HepG2 (cell line): ENCODE results near the gene KSR1. TPM values are rescaled to one million over a fixed set of nuclear protein-coding genes. Genes with fewer than 3 reads are reported as not detected.
A peak's percentile ranks its signal among the peaks of the same experiment; 100 is the strongest.

Experiments used
- BHLHE40 ChIP-seq: IDR thresholded peaks from 2 replicates; pipeline ENCODE4 v1.6.1; 2011; ENCODE audit warnings: low read length, improper control_type of control experiment
- HNF1A ChIP-seq, 2 experiments: sonication (generic) in 1 of 2; formaldehyde crosslinking in 1 of 2; IDR thresholded peaks; 2 replicates each; pipeline versions ENCODE4 v1.4.0 to v1.6.1; 2016 to 2020; ENCODE audit warnings: borderline replicate concordance in 1 of 2, low read depth in 1 of 2, mild to moderate bottlenecking in 1 of 2, missing genetic modification reagents in 1 of 2
- ISX ChIP-seq: sonication (generic); formaldehyde crosslinking; conservative IDR thresholded peaks from 2 replicates; pipeline ENCODE4 v1.5.0; 2020; ENCODE audit warnings: missing genetic modification reagents
- KMT2B ChIP-seq: IDR thresholded peaks from 2 replicates; pipeline ENCODE4 v1.6.1; 2016; ENCODE audit warnings: missing genetic modification reagents, missing compliant biosample characterization
- MIER3 ChIP-seq: IDR thresholded peaks from 2 replicates; pipeline ENCODE4 v1.6.1; 2016; ENCODE audit warnings: missing compliant biosample characterization, borderline replicate concordance
- RARA ChIP-seq: IDR thresholded peaks from 2 replicates; pipeline ENCODE4 v1.6.1; 2016; ENCODE audit warnings: missing genetic modification reagents, missing compliant biosample characterization
- ZBTB4 ChIP-seq: sonication (generic); formaldehyde crosslinking; IDR thresholded peaks from 2 replicates; pipeline ENCODE4 v1.4.0; 2020; ENCODE audit warnings: missing genetic modification reagents, mild to moderate bottlenecking, borderline replicate concordance
- ZBTB46 ChIP-seq: sonication (generic); formaldehyde crosslinking; IDR thresholded peaks from 2 replicates; pipeline ENCODE4 v1.4.0; 2020; ENCODE audit warnings: mild to moderate bottlenecking, missing genetic modification reagents, borderline replicate concordance
- ZNF331 ChIP-seq: sonication (generic); formaldehyde crosslinking; IDR thresholded peaks from 2 replicates; pipeline ENCODE4 v1.4.0; 2020; ENCODE audit warnings: missing genetic modification reagents
- ZNF564 ChIP-seq: sonication (generic); formaldehyde crosslinking; IDR thresholded peaks from 2 replicates; pipeline ENCODE4 v1.8.1; 2023; ENCODE audit warnings: mild to moderate bottlenecking, missing genetic modification reagents
- ZSCAN25 ChIP-seq: sonication (generic); formaldehyde crosslinking; IDR thresholded peaks from 2 replicates; pipeline ENCODE4 v1.8.0; 2022; ENCODE audit warnings: mild to moderate bottlenecking, missing genetic modification reagents
- polyA plus RNA-seq, 8 experiments: library from polyadenylated mRNA; depleted of rRNA in 3 of 8; stranded (reverse) in 7 of 8; unstranded in 1 of 8; fragments of >200 nt; fragmentation: Illumina TruSeq in 4 of 8; extraction: Trizol in 4 of 8; gene quantifications; 2 replicates each; pipeline versions ENCODE4 v1.2.1 to v1.2.3, GENCODE V29; 2011 to 2016; ENCODE audit warnings: low read depth in 4 of 8, missing spikeins in 1 of 8, mixed read lengths in 1 of 8; ENCODE audit not compliant: insufficient read depth in 1 of 8
- total RNA-seq, 5 experiments: library from RNA; depleted of rRNA; stranded (reverse); fragments of >200 nt; fragmentation: Illumina TruSeq; extraction: Trizol; gene quantifications; 2 replicates each; pipeline ENCODE4 v1.2.3, GENCODE V29; 2016; ENCODE audit warnings: low read depth in 1 of 5
- TF ChIP-seq, protein P1 (sequence below): sonication (generic); formaldehyde crosslinking; IDR thresholded peaks from 2 replicates; pipeline ENCODE4 v1.4.0; 2020; ENCODE audit warnings: mild to moderate bottlenecking, missing genetic modification reagents, borderline replicate concordance

The KSR1 gene
- total and polyA plus RNA-seq, 2 of the 13 experiments (the other 11 are each of a cell fraction or from before 2014, with no cell fraction given): 10.1 to 16.6 TPM

- TF ChIP-seq KMT2B: no peak
- TF ChIP-seq ZNF564: no peak
- TF ChIP-seq RARA (CRISPR knock-in tag): peak; percentile 68
- TF ChIP-seq HNF1A (IDR thresholded peaks at IDR 0.05; ENCODE audit: low read depth): no peak
- TF ChIP-seq HNF1A (CRISPR knock-in tag; IDR thresholded peaks at IDR 0.05; ENCODE audit: borderline replicate concordance): no peak
- TF ChIP-seq ZBTB46 (CRISPR knock-in tag): no peak
- no peak for TF ChIP-seq MIER3 (CRISPR knock-in tag)
- TF ChIP-seq BHLHE40: no peak
- TF ChIP-seq, protein P1, sequence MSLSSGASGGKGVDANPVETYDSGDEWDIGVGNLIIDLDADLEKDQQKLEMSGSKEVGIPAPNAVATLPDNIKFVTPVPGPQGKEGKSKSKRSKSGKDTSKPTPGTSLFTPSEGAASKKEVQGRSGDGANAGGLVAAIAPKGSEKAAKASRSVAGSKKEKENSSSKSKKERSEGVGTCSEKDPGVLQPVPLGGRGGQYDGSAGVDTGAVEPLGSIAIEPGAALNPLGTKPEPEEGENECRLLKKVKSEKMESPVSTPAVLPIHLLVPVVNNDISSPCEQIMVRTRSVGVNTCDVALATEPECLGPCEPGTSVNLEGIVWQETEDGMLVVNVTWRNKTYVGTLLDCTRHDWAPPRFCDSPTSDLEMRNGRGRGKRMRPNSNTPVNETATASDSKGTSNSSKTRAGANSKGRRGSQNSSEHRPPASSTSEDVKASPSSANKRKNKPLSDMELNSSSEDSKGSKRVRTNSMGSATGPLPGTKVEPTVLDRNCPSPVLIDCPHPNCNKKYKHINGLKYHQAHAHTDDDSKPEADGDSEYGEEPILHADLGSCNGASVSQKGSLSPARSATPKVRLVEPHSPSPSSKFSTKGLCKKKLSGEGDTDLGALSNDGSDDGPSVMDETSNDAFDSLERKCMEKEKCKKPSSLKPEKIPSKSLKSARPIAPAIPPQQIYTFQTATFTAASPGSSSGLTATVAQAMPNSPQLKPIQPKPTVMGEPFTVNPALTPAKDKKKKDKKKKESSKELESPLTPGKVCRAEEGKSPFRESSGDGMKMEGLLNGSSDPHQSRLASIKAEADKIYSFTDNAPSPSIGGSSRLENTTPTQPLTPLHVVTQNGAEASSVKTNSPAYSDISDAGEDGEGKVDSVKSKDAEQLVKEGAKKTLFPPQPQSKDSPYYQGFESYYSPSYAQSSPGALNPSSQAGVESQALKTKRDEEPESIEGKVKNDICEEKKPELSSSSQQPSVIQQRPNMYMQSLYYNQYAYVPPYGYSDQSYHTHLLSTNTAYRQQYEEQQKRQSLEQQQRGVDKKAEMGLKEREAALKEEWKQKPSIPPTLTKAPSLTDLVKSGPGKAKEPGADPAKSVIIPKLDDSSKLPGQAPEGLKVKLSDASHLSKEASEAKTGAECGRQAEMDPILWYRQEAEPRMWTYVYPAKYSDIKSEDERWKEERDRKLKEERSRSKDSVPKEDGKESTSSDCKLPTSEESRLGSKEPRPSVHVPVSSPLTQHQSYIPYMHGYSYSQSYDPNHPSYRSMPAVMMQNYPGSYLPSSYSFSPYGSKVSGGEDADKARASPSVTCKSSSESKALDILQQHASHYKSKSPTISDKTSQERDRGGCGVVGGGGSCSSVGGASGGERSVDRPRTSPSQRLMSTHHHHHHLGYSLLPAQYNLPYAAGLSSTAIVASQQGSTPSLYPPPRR (CRISPR knock-in tag): no peak
- TF ChIP-seq ZSCAN25 (CRISPR knock-in tag): no peak
- TF ChIP-seq ISX (CRISPR knock-in tag): no peak
- no peak for TF ChIP-seq ZNF331
- no peak for TF ChIP-seq ZBTB4
Measured at GRCh38 chr17:27407916-27408864, 48.1 kb upstream of the KSR1 start (continued).
